H9 (cell line): ENCODE results near the gene PWWP2B. TPM values are rescaled to one million over a fixed set of nuclear protein-coding genes. Genes with fewer than 3 reads are reported as not detected.

Source experiments
- DNase-seq: peaks from one replicate; pipeline ENCODE4 v3.0.0-alpha.2; 2017
- H2AFZ ChIP-seq: one replicate; pipeline ENCODE4 v1.6.1; 2013; ENCODE audit warnings: mild to moderate bottlenecking, low read length, control low read depth, moderate library complexity
- H2AK5ac ChIP-seq: 2 replicates; pipeline ENCODE4 v1.6.1; 2013; ENCODE audit warnings: low read length, control low read depth, mixed read lengths; ENCODE audit not compliant: insufficient read length
- H2BK120ac ChIP-seq: one replicate; pipeline ENCODE4 v1.6.1; 2013; ENCODE audit warnings: low read depth, mild to moderate bottlenecking, low read length, control low read depth, inconsistent platforms; ENCODE audit not compliant: poor library complexity, severe bottlenecking
- H2BK12ac ChIP-seq: 2 replicates; pipeline ENCODE4 v1.6.1; 2013; ENCODE audit warnings: low read length, control low read depth, mixed read lengths, low read depth; ENCODE audit not compliant: insufficient read length
- H2BK15ac ChIP-seq: 2 replicates; pipeline ENCODE4 v1.6.1; 2013; ENCODE audit warnings: low read depth, low read length, control low read depth
- H2BK20ac ChIP-seq: one replicate; pipeline ENCODE4 v1.6.1; 2013; ENCODE audit warnings: low read depth, mild to moderate bottlenecking, low read length, control low read depth, inconsistent platforms; ENCODE audit not compliant: poor library complexity, severe bottlenecking
- H2BK5ac ChIP-seq: 2 replicates; pipeline ENCODE4 v1.6.1; 2013; ENCODE audit warnings: low read length, control low read depth, mixed read lengths; ENCODE audit not compliant: insufficient read length
- H3K14ac ChIP-seq: 2 replicates; pipeline ENCODE4 v1.6.1; 2013; ENCODE audit warnings: low read length, control low read depth; ENCODE audit not compliant: insufficient read depth
- H3K18ac ChIP-seq: 2 replicates; pipeline ENCODE4 v1.6.1; 2013; ENCODE audit warnings: low read depth, mild to moderate bottlenecking, mixed read lengths, low read length, control low read depth; ENCODE audit not compliant: insufficient read length
- H3K23ac ChIP-seq: 2 replicates; pipeline ENCODE4 v1.6.1; 2013; ENCODE audit warnings: low read length, control low read depth, mixed read lengths, low read depth; ENCODE audit not compliant: insufficient read length
- H3K23me2 ChIP-seq: 2 replicates; pipeline ENCODE4 v1.6.1; 2013; ENCODE audit warnings: low read depth, mild to moderate bottlenecking, mixed read lengths, low read length, control low read depth; ENCODE audit not compliant: insufficient read length, poor library complexity, severe bottlenecking
- H3K27ac ChIP-seq: 2 replicates; pipeline ENCODE4 v1.5.1; 2013; ENCODE audit warnings: low read length, control low read depth, mixed read lengths, low read depth; ENCODE audit not compliant: insufficient read length
- H3K27me3 ChIP-seq: 2 replicates; pipeline ENCODE4 v1.6.1; 2013; ENCODE audit warnings: low read length, control low read depth, inconsistent platforms; ENCODE audit not compliant: insufficient read depth
- H3K4ac ChIP-seq: 2 replicates; pipeline ENCODE4 v1.6.1; 2013; ENCODE audit warnings: low read depth, mild to moderate bottlenecking, control low read depth, inconsistent platforms, low read length, moderate library complexity
- H3K4me1 ChIP-seq: 2 replicates; pipeline ENCODE4 v1.6.1; 2013; ENCODE audit warnings: low read length, control low read depth, inconsistent platforms; ENCODE audit not compliant: insufficient read depth
- H3K4me2 ChIP-seq: 2 replicates; pipeline ENCODE4 v1.6.1; 2013; ENCODE audit warnings: low read length, control low read depth, mixed read lengths; ENCODE audit not compliant: insufficient read length, insufficient read depth
- H3K56ac ChIP-seq: 2 replicates; pipeline ENCODE4 v1.6.1; 2013; ENCODE audit warnings: low read depth, mild to moderate bottlenecking, mixed read lengths, low read length, control low read depth; ENCODE audit not compliant: insufficient read length
- H3K79me1 ChIP-seq: 2 replicates; pipeline ENCODE4 v1.6.1; 2013; ENCODE audit warnings: low read depth, mild to moderate bottlenecking, moderate library complexity, low read length, control low read depth, inconsistent platforms; ENCODE audit not compliant: insufficient read depth, poor library complexity, severe bottlenecking
- H3K79me2 ChIP-seq: 2 replicates; pipeline ENCODE4 v1.6.1; 2013; ENCODE audit warnings: low read length, control low read depth, inconsistent platforms; ENCODE audit not compliant: insufficient read depth
- H3K9ac ChIP-seq: 2 replicates; pipeline ENCODE4 v1.6.1; 2013; ENCODE audit warnings: low read length, control low read depth, mixed read lengths; ENCODE audit not compliant: insufficient read length; ENCODE audit errors: extremely low read depth
- H3K9me3 ChIP-seq: one replicate; pipeline ENCODE4 v1.6.1; 2013; ENCODE audit warnings: low read depth, low read length, inconsistent platforms; ENCODE audit not compliant: control insufficient read depth
- H3T11ph ChIP-seq: one replicate; pipeline ENCODE4 v1.6.1; 2013; ENCODE audit warnings: mild to moderate bottlenecking, low read length, control low read depth, inconsistent platforms
- H4K20me1 ChIP-seq: one replicate; pipeline ENCODE4 v1.6.1; 2013; ENCODE audit not compliant: control insufficient read depth, insufficient read length, insufficient read depth
- H4K5ac ChIP-seq: 2 replicates; pipeline ENCODE4 v1.6.1; 2013; ENCODE audit warnings: low read depth, mild to moderate bottlenecking, mixed read lengths, low read length, control low read depth; ENCODE audit not compliant: insufficient read length
- H4K8ac ChIP-seq: replicated peaks from 2 replicates; pipeline ENCODE4 v1.6.1; 2013; ENCODE audit warnings: low read length, control low read depth, mixed read lengths, low read depth; ENCODE audit not compliant: insufficient read length
- H4K91ac ChIP-seq: 2 replicates; pipeline ENCODE4 v1.6.1; 2013; ENCODE audit warnings: low read depth, mild to moderate bottlenecking, moderate library complexity, mixed read lengths, low read length, control low read depth; ENCODE audit not compliant: insufficient read length
- H3K27ac Mint-ChIP-seq, 3 experiments: 2 replicates in 2 of 3; 3 replicates in 1 of 3; pipeline ENCODE4 v1.8.0; 2020 to 2021; ENCODE audit warnings: mixed read lengths in 3 of 3, mild to moderate bottlenecking in 1 of 3, moderate library complexity in 1 of 3
- H3K27me3 Mint-ChIP-seq: 2 replicates; pipeline ENCODE4 v1.8.0; 2021; ENCODE audit warnings: low read depth, mild to moderate bottlenecking, moderate library complexity, mixed read lengths
- H3K36me3 Mint-ChIP-seq, 3 experiments: 2 replicates in 2 of 3; 3 replicates in 1 of 3; pipeline ENCODE4 v1.8.0; 2020 to 2021; ENCODE audit warnings: low read depth in 3 of 3, mixed read lengths in 3 of 3; ENCODE audit not compliant: insufficient read depth in 1 of 3
- H3K4me1 Mint-ChIP-seq, 2 experiments: 2 replicates each; pipeline ENCODE4 v1.8.0; 2020; ENCODE audit warnings: mixed read lengths in 2 of 2
- H3K4me3 Mint-ChIP-seq, 2 experiments: 2 replicates in 1 of 2; 3 replicates in 1 of 2; pipeline ENCODE4 v1.8.0; 2020 to 2021; ENCODE audit warnings: mild to moderate bottlenecking in 2 of 2, mixed read lengths in 2 of 2, moderate library complexity in 1 of 2
- H3K9me3 Mint-ChIP-seq, 2 experiments: 2 replicates in 1 of 2; 3 replicates in 1 of 2; pipeline ENCODE4 v1.8.0; 2020; ENCODE audit warnings: mild to moderate bottlenecking in 2 of 2, mixed read lengths in 2 of 2, moderate library complexity in 1 of 2
- CTCF ChIP-seq: fragments of 200-600 bp; sonication (generic); conservative IDR thresholded peaks from 3 replicates; pipeline ENCODE4 v1.8.0; 2021; ENCODE audit warnings: antibody characterized with exemption, mild to moderate bottlenecking
- WGBS: extraction: QIAGEN DNeasy Blood & Tissue Kit; methylation state at CpG from one replicate; pipeline ENCODE4 v1.1.7; 2013; ENCODE audit warnings: missing lambda C conversion rate, low lambda C conversion rate, mixed read lengths; ENCODE audit not compliant: insufficient read length; ENCODE audit errors: extremely low coverage; 5-methylcytosine and 5-hydroxymethylcytosine counted together
- total RNA-seq: library from RNA; stranded (reverse); gene quantifications from 2 replicates; pipeline ENCODE4 v1.2.1, GENCODE V29; 2021

The PWWP2B gene
- total RNA-seq, 1 experiment from 2014 or later, result 10.0 TPM

DNA sequence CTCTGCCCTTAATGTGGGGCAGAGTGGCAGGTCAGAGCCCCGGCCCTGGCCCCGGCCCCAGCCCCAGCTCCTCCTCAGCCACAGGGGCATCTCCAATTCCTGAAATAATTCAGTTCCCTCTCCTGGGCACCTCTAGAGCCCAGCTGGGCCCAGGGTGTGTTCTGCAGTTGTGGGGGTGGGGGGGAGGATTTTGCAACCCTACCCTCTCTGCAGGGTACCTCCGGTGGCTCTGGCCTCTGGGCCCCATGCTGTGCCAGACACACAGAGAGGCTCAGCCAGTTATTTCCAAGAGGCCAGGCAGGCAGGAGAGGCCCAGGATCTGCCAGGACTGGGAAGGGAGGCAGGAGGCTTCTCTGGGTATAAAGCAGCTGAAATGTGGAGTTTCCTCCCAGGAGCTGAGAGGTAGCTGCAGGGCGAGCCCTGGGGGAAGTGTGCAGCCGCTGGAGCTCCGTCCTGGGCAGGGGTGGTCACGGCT, 47.9 kb downstream of the PWWP2B start:
- Histone ChIP-seq H4K8ac (no peak overlapping the region), H4K5ac (no peak overlapping the region), H3K27me3 (no peaks in the 10 kb centered on the region), H2AK5ac (no peak overlapping the region), H3K4me1 (peaks cover 4% of the 10 kb centered on the region; the same call in 1 of the 2 replicates), H3T11ph (no peak overlapping the region), H3K23me2 (no peaks in the 10 kb centered on the region), H3K9me3 (no peaks in the 10 kb centered on the region), H3K27ac (no peak overlapping the region), H3K56ac (no peak overlapping the region), H3K18ac (no peak overlapping the region), H3K14ac (no peak overlapping the region), H4K91ac (no peak overlapping the region), H3K9ac (no peak overlapping the region), H2BK12ac (no peak overlapping the region), H3K4ac (no peak overlapping the region), H2BK20ac (no peak overlapping the region), H3K4me2 (no peak overlapping the region), H4K20me1 (peaks cover 5% of the 10 kb centered on the region), H3K23ac (no peak overlapping the region), H2BK15ac (no peak overlapping the region), H2BK120ac (no peak overlapping the region), H3K79me1 (no peaks in the 10 kb centered on the region), H3K79me2 (no peaks in the 10 kb centered on the region), H2AFZ (no peak overlapping the region), H2BK5ac (no peak overlapping the region)
- Mint-ChIP-seq H3K4me3 (no peak overlapping the region; a peak in 1 of 5 replicates), H3K27me3 (no peaks in the 10 kb centered on the region; the same call in none of the 2 replicates), H3K9me3 (no peaks in the 10 kb centered on the region; a peak in 1 of 5 replicates), H3K27ac (no peak overlapping the region; a peak in 1 of 7 replicates), H3K36me3 (no peaks in the 10 kb centered on the region; a peak in 1 of 7 replicates), H3K4me1 (peaks cover 18 to 31% of the 10 kb centered on the region in 2 experiments)
- TF ChIP-seq CTCF, result no peak
- no CpG with 5 or more reads among the region's 7 CpGs for WGBS
- DNase-seq, result no peak
